NCI-H526 (cell line): ENCODE measurements around the gene C16orf89.
A peak's percentile ranks its signal among the peaks of the same experiment; 100 is the strongest.

ENCODE experiments used
- DNase-seq, 2 experiments: peaks; one replicate each; lab custom pipeline; 2025; lab: John Stamatoyannopoulos, UW

Gene C16orf89

GRCh38 chr16:5027575-5028235 lies 38.1 kb downstream of the C16orf89 start:
- no peak for DNase-seq

DNA sequence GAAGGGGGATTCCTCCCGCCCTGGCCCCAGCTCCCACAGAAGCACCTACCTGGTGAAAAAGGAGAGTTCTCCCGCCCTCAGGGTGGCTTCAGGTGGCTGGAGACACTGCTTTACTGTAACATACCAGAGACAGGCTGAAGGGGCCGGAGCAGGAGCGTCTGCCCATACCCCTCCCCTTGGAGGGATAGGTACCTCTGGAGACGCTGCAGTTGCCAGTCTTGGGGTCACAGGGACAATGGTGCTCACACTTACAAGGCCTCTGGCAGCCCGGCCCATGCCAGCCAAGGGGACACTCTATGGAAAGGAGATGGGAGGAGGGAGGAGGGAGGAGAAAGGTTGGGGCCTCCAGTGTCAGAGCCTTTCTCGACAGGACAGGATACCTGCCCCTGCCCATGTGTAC lies 38.7 kb downstream of the C16orf89 start:
- DNase-seq = no peak

GRCh38 chr16:5026664-5027063 lies 39.1 kb downstream of the C16orf89 start:
- DNase-seq = no peak

DNA sequence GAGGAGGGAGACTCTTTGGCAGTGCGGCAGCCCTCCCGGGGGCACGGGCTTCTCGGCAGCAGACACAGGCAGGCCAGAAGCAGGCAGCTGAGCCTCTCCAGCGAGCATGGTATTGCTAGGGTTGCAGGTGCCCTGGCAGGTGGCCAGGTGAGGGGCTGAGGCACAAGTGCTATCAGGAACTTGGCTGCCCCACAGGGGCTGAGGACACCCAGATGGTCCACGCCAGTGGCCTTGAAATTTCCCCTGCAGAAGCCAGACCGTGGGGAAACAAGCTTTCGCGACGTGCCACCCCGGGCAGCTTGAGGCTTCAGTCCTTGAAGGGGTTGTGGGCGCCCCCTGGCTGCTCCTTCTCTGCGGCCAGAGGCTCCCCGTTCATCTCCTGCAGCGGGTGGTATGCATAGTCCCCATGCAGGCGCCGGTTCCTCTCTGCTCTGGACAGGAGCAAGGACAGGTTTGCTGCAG lies 40.6 kb downstream of the C16orf89 start:
- DNase-seq = peak; percentile 8 to 65

- DNase-seq = peak; percentile 3 to 58
Observed at GRCh38 chr16:5024632-5025031, 41.1 kb downstream of the C16orf89 start.

DNA sequence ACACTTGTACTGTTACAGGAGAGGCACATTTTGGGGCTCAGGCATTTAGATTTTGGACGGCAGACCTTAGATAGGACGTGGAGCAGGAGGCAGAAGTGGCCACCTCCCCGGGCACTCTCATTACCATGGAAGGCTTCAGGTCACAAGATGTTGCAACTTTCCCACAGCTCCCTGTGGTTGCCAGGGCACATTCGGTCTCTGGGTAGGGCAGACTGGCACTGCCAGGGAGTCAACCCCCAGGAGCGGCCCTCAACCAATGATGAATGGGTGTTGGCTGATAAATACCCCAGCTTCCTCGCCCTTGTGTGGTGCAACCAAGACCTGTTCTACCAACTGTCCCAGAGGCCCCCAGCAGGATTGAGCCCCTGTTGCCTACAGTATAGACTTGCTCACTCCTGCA lies 43.2 kb downstream of the C16orf89 start:
- DNase-seq = no peak

DNA sequence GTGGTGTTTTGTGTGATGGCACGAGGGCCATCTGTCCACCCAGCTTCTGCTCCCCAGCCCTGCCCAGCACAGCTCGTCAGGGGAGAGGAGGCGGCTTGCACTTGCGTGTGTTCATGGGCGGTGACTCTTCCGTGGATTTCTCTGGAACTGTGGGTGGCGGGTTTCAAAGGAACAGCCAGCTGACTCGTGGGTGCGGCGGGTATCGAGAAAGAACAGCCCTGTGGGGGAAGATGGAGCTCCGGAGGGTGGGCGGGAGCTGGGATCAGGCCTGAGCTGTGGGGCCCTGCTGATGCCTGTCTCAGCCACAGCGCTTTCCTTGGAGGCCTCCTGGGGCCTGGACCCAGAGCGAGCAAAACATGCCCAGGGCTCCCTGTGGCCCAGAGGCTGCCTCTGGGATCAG lies 45.2 kb downstream of the C16orf89 start:
- DNase-seq = no peak

GRCh38 chr16:5019775-5020174 lies 46.0 kb downstream of the C16orf89 start:
- no peak for DNase-seq

- DNase-seq = no peak
Observed at GRCh38 chr16:5018793-5019192, 47.0 kb downstream of the C16orf89 start.

DNA sequence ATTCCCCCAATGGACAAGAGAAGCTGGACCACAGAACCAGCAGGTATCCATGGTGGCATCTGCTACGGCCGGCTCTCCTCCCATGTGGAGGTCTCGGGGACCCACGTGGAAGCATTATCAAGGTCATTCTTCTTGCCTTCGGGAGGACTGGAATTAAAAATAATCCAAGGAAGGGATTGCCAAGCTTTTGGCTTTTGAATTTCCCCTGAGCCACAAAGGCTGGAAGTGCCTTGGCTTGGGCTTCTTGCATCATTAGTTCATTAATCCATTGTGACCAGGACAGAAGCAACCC lies 48.1 kb downstream of the C16orf89 start:
- DNase-seq = no peak

DNA sequence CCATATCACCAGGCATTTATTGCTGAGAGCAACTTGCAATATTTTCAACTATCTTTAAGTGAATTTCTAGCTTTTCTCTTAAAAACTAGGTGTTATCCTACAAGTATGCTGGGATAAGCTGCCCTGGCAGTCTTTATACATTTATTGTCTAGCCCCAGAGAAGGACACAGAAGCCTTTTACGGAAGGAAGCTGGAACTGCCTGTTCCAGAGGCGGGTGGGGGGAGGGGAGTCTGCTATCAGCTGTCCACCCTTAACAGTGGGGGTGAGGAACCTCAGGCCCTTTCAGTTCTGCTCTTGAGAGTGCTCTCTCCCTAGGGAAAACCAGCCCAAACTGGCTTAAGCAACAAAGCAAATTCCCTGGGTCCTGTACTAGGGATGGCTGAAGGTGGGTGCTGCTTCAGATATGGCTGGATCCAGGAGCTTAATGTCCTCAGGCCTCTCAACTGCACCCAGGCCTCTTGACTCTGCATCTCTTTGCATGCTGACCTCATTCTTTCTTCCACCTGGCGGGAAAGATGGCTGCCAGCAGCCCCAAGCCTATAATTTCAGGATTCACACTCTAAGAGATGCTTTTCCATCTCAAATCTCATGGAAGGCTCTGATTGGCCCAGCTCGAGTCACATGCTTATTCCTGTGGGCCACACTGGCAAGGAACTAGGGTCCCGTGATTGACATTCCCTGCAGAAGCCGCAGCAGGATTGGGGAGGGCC lies 48.6 kb downstream of the C16orf89 start:
- no peak for DNase-seq

GRCh38 chr16:5015887-5016286 lies 49.9 kb downstream of the C16orf89 start:
- no peak for DNase-seq

DNA sequence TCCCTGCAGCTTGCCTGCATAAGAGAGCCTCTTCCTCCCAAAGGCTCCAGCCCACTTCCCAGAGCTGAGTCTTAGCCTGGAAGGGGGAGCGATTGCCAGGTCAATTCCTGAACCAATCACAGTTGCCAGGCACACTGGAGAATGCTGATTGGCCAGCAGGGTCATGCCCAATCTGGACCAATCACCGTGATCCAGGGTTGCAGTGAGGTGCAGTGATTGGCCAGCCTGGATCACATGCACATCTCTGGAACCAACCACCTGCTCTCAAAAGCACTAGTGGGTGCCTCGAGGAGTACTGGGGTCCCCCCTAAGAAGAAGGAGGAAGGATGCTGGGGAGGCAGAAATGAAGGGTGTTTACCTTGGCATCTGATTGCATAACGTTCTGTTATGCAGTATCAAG lies 50.4 kb downstream of the C16orf89 start:
- DNase-seq = no peak

DNA sequence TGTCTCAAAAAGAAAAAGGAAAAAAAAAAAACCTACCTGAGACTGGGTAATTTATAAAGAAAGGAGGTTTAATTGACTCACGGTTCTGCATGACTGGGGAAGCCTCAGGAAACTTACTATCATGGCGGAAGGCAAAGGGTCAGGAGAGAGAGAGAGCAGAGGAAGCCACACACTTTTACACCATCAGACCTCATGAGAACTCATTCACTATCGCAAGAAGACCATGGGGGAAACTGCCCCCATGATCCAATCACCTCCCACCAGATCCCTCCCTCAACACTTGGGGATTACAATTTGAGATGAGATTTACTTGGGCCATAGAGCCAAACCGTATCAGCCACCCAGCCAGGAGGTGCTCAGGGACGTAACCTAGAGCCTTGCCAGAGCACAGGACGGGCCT lies 52.9 kb downstream of the C16orf89 start:
- no peak for DNase-seq

DNA sequence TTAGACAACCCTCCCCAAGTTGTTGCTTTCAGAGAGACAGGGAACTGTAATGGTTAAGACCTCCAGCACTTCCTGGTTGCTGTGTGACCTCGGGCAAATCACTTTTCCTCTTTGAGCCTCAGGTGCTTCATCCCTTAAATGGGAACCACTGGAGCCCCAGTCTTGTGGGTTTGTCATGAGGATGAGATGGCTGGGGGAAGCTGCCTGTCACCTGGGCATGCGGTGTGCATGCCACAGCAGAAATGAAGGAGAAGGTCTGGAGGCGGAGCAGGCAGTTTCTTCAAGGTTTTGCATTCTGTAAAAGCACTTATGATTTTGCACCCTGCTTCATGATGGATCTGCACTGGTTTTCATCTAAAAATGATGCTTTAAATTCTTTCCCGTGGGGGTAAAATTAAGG lies 54.1 kb downstream of the C16orf89 start:
- DNase-seq = no peak

DNA sequence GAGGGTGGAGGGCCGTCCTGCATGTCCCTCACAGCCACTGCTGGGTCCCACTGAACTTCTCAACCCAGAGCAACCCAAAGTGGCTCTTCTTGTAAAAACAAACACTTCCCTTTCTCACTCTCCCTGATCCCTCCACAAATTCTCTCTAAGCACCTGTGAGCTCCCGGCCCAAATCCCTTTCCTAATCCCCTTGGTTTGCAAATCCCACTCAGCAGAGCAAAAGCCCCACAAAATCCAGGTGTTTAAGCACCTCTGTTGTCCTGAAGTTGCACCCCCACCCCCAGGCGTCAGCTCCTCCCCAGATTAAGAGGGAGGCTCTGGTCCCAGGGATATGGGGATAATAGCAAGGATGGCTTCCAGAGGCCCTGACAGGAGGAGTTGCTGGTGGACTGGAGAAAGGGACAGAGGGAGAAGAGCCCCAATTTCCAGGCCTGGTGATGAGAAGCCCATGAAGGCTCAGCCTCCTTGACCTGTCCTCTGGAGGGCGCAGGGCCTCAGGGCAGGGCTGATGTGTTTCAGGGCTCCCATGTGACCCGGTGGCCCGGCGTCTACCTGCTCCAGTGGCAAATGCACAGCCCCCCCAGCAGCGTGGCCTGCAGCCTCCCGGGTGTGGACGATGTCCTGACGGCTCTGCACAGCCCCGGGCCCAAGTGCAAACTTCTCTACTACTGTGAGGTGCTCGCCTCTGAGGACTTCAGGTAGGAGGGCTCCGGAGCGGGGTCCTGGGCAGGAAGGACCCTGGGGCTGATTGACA lies 55.0 kb downstream of the C16orf89 start:
- DNase-seq = no peak

GRCh38 chr16:5008311-5008731 lies 57.4 kb downstream of the C16orf89 start:
- no peak for DNase-seq

- no peak for DNase-seq
Observed at GRCh38 chr16:5007256-5007655, 58.5 kb downstream of the C16orf89 start.

DNA sequence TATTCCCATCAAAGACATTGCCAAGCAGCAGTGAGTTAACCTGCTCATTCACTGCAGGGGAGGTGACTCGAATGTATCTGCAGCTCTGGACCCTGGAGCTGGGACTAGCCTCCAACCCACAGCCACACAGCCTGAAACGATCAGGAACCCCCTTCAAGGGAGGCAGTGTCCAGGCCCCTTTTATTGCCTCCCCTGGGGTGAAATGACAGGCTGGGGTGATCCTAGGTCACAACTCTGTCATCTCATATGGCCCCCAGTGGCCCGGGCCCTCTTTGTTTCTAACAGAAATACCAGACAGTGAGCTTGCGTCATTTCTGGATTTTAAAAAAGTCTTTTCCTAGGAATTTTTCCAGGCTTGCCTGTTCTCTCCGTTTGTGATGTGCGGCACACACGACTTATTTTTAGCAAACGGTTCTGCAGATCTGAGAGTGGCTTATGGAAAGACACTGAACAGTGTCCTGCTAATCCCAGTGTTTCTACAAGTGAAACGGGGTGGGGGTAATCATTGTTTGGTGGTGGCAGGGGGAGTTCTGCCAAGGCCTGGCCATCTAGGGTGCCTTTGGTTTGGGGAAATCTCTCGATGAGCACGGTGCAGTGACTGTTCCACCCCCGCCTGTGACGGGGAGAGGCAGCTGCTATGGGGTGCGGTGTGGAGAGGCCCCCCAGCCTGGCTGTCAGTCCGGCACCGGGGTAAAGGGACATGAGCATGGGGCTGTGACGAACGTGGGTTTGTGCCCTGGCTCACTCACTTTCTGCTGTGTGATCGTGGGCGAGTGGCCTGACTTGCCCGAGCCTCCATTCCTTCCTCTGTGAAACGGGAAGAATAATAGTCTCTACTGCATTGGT lies 59.2 kb downstream of the C16orf89 start:
- DNase-seq = no peak

- DNase-seq = no peak
Observed at GRCh38 chr16:5005916-5006315, 59.8 kb downstream of the C16orf89 start.

DNA sequence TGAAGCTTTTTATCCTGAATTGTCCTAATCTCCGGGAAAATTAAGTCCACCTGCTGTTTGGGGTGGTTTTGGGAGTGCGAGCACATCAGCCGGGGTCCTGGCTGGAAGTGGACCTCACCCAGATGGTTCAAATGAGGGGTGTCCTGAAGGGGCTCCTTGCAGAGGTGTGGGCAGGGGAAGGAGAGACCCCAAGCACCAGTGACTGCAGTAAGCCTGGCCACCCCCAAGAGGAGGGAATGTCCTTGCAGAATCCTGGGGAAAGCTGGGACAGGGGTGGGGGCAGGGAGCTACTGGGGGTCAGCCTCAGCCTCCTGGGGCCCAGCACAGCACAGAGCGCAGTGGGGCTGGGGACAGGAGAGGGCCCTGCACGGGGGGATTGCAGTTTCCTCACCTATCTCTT lies 61.4 kb downstream of the C16orf89 start:
- no peak for DNase-seq

DNA sequence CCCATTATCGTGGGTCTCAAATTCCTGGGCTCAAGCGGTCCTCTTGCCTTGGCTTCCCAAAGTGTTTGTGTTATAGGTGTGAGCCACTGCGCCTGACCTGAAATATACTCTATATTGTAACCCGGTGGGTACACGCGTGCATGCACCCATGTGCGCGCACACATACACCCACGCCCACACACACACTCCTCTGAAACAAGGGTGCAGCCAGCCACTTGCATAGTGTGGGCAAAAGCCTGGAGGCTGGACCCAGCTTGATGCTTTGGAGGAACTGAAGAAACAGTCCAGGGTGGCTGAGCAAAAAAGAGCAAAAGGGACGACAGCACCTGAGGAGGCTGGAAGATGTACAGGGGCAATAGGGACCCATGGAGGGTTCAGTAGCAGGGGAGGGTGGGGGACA lies 61.9 kb downstream of the C16orf89 start:
- DNase-seq = no peak
